ENCODE data around the gene CCL16. TPM values are rescaled to one million over a fixed set of nuclear protein-coding genes. Genes with fewer than 3 reads are reported as not detected.

The CCL16 gene
- total RNA-seq, 2 donors from 2014 or later = not detected

DNA sequence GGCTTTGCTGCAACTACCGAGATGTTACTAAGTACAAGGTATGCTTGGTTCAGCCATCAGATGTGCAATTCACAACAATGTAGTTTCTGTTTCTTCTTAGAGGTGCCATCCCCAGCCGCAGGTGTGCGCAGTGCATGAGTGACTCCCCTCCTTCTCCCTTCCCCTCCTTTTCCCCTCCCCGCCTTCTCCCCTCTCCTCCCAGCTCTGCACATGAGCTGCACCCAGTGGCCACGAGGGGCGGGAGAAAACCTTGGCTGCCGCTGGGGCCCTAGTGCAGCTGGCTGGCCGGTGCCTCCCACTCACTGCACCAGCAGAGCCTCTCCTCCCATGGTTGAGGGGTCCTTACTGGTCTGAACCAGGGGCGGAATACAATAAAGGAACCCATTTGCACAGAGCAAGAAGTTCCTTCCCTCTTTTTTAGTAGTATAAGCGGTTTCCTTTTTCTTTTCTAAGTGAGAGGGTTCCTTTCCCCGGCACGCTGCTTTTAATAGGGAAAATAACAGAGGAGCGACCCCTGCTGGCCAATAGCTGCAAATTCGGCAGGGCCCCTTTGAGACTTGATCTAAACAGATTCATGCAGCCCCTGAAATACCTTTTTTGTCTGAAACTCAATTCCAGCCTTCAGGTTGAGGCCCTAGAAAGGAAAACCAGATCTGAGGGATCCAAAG is 27.8 kb upstream of the CCL16 start:
- Mint-ChIP-seq H3K4me3 (no peak overlapping the region), H3K4me1 (no peaks in the 10 kb centered on the region), H3K36me3 (ENCODE audit: low read depth) (no peaks in the 10 kb centered on the region), H3K27ac (no peak overlapping the region), H3K9me3 (peaks cover 64% of the 10 kb centered on the region), H3K27me3 (ENCODE audit: insufficient read depth) (peaks cover 16% of the 10 kb centered on the region)
- peak; percentile 74 for TF ChIP-seq CTCF (conservative IDR thresholded peaks at IDR 0.05)
- Histone ChIP-seq H3K9me3 (ENCODE audit: control insufficient read depth, low read length) (peaks cover 24% of the 10 kb centered on the region), H3K27ac (ENCODE audit: low read depth, low read length) (no peak overlapping the region), H3K36me3 (ENCODE audit: control insufficient read depth, insufficient read depth, low read length) (no peaks in the 10 kb centered on the region), H3K4me1 (ENCODE audit: control insufficient read depth, insufficient read depth, low read length) (no peaks in the 10 kb centered on the region), H3K9ac (ENCODE audit: extremely low read depth, low read length, poor library complexity, severe bottlenecking) (no peak overlapping the region), H3K4me3 (ENCODE audit: low read length) (no peak overlapping the region), H3K27me3 (ENCODE audit: control insufficient read depth, insufficient read depth, low read length, poor library complexity, severe bottlenecking) (peaks cover 7% of the 10 kb centered on the region)
- WGBS, 2 experiments (ENCODE audit: insufficient coverage in 1 of 2, insufficient read length in 1 of 2) = 72 to 77% methylated on average over 9 to 14 of the region's 14 CpGs
- peak; percentile 77 for DNase-seq

GRCh38 chr17:36004594-36005108 is 23.4 kb upstream of the CCL16 start:
- no peak overlapping the region for H3K27ac Mint-ChIP-seq
- no peaks in the 10 kb centered on the region for H3K36me3 Mint-ChIP-seq (ENCODE audit: low read depth)
- no peak overlapping the region for H3K9ac ChIP-seq (ENCODE audit: extremely low read depth, low read length, poor library complexity, severe bottlenecking)
- H3K4me1 Mint-ChIP-seq = peaks cover 11% of the 10 kb centered on the region
- 86 to 91% methylated on average over 4 of the region's 4 CpGs for WGBS, 2 experiments (ENCODE audit: insufficient coverage in 1 of 2, insufficient read length in 1 of 2)
- no peak for TF ChIP-seq CTCF (conservative IDR thresholded peaks at IDR 0.05)
- H3K27me3 ChIP-seq (ENCODE audit: control insufficient read depth, insufficient read depth, low read length, poor library complexity, severe bottlenecking) = peaks cover 42% of the 10 kb centered on the region
- H3K4me1 ChIP-seq (ENCODE audit: control insufficient read depth, insufficient read depth, low read length) = peaks cover 9% of the 10 kb centered on the region
- H3K9me3 Mint-ChIP-seq = peaks cover 23% of the 10 kb centered on the region
- H3K36me3 ChIP-seq (ENCODE audit: control insufficient read depth, insufficient read depth, low read length) = no peaks in the 10 kb centered on the region
- no peak overlapping the region for H3K4me3 Mint-ChIP-seq
- peaks cover 10% of the 10 kb centered on the region for H3K27me3 Mint-ChIP-seq (ENCODE audit: insufficient read depth)
- no peak overlapping the region for H3K27ac ChIP-seq (ENCODE audit: low read depth, low read length)
- DNase-seq = no peak
- no peak overlapping the region for H3K4me3 ChIP-seq (ENCODE audit: low read length)
- peaks cover 15% of the 10 kb centered on the region for H3K9me3 ChIP-seq (ENCODE audit: control insufficient read depth, low read length)

- DNase-seq = no peak
- Mint-ChIP-seq H3K27me3 (ENCODE audit: insufficient read depth) (peaks cover 17% of the 10 kb centered on the region), H3K36me3 (ENCODE audit: low read depth) (no peaks in the 10 kb centered on the region), H3K9me3 (peaks cover 6% of the 10 kb centered on the region), H3K27ac (no peak overlapping the region), H3K4me3 (no peak overlapping the region), H3K4me1 (peaks cover 11% of the 10 kb centered on the region)
- Histone ChIP-seq H3K9me3 (ENCODE audit: control insufficient read depth, low read length) (no peaks in the 10 kb centered on the region), H3K36me3 (ENCODE audit: control insufficient read depth, insufficient read depth, low read length) (no peaks in the 10 kb centered on the region), H3K27me3 (ENCODE audit: control insufficient read depth, insufficient read depth, low read length, poor library complexity, severe bottlenecking) (peaks cover 56% of the 10 kb centered on the region), H3K4me1 (ENCODE audit: control insufficient read depth, insufficient read depth, low read length) (peaks cover 9% of the 10 kb centered on the region), H3K4me3 (ENCODE audit: low read length) (no peak overlapping the region), H3K27ac (ENCODE audit: low read depth, low read length) (no peak overlapping the region), H3K9ac (ENCODE audit: extremely low read depth, low read length, poor library complexity, severe bottlenecking) (no peak overlapping the region)
- WGBS, 2 experiments (ENCODE audit: insufficient coverage in 1 of 2, insufficient read length in 1 of 2) = 85 to 94% methylated on average over 5 to 7 of the region's 7 CpGs
- TF ChIP-seq CTCF (conservative IDR thresholded peaks at IDR 0.05) = no peak
Observed at GRCh38 chr17:36002631-36003030, 21.3 kb upstream of the CCL16 start.
